ENCODE measurements around the gene ADAMTS19. TPM values are rescaled to one million over a fixed set of nuclear protein-coding genes. Genes with fewer than 3 reads are reported as not detected.

Gene ADAMTS19
- total and polyA plus RNA-seq, 2 experiments from 2014 or later: not detected

- no peaks in the 10 kb centered on the region for H3K4me1 ChIP-seq (ENCODE audit: insufficient read depth)
- peak; percentile 68 for DNase-seq
- 0 out of 2 replicates have a peak overlapping the region, but pooled peaks have one; percentile 9 for H2AFZ ChIP-seq
- in situ Hi-C loops (cut with MboI): loop anchor here (25.0 kb wide), 1 partner anchor 1559 kb away; no protein-coding TSS in a partner anchor
- no peak overlapping the region for H3K27ac ChIP-seq
- H3F3A ChIP-seq (ENCODE audit: insufficient read depth): no peaks in the 10 kb centered on the region
- WGBS, 2 experiments (ENCODE audit: low coverage in 1 of 2, low lambda C conversion rate in 2 of 2, missing lambda C conversion rate in 2 of 2): 2 to 4% methylated on average over 9 of the region's 9 CpGs
- H3K27me3 ChIP-seq (replicated peaks; ENCODE audit: insufficient read depth): no peaks in the 10 kb centered on the region; the same call in 1 of the 2 replicates
- H3K9ac ChIP-seq: no peak overlapping the region
- TF ChIP-seq EZH2 (IDR thresholded peaks at IDR 0.05; ENCODE audit: insufficient read depth, poor library complexity, severe bottlenecking) (no peak), EZH2phosphoT487 (IDR thresholded peaks at IDR 0.05; ENCODE audit: insufficient read depth, low read depth) (no peak)
- H4K20me1 ChIP-seq (ENCODE audit: insufficient read depth): no peaks in the 10 kb centered on the region
- no peaks in the 10 kb centered on the region for H3K9me3 ChIP-seq (ENCODE audit: low read depth)
- no peaks in the 10 kb centered on the region for H3K9me2 ChIP-seq (ENCODE audit: insufficient read depth)
- H3K4me3 ChIP-seq: no peak overlapping the region
- no peaks in the 10 kb centered on the region for H3K79me2 ChIP-seq (ENCODE audit: insufficient read depth)
- no peaks in the 10 kb centered on the region for H3K36me3 ChIP-seq (ENCODE audit: low read depth)
- H3K4me2 ChIP-seq (ENCODE audit: unreplicated experiment): no peak overlapping the region
Measured at GRCh38 chr5:129771058-129771838, 311.1 kb downstream of the ADAMTS19 start.

DNA sequence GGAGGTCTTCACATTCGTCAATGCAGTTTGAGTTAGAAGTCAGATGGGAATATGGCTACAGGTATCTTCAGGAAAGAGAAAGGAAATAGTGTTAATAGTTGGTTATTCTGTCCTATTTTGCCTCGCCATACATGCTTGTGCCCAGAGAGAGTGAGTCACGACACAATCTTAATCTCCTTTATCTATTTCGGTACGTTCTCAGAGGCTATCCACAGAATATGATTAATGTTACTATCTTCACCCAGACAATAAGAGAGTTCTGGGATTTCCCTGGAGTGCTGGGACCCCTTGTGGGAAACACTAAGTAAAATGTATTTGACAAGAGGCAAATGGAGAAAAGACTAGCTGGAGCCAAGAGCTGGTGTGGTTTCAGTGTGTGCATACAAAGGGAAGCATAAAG, 313.3 kb downstream of the ADAMTS19 start:
- WGBS, 2 experiments (ENCODE audit: low coverage in 1 of 2, low lambda C conversion rate in 2 of 2, missing lambda C conversion rate in 2 of 2): 47 to 57% methylated on average over 5 of the region's 5 CpGs
- in situ Hi-C loops (cut with MboI): loop anchor here (25.0 kb wide), 1 partner anchor 1561 kb away; no protein-coding TSS in a partner anchor
- H3K4me3 ChIP-seq: no peak overlapping the region

GRCh38 chr5:129781594-129781993, 321.5 kb downstream of the ADAMTS19 start:
- H3K36me3 ChIP-seq (ENCODE audit: low read depth): no peaks in the 10 kb centered on the region
- H2AFZ ChIP-seq: no peak overlapping the region
- H3K4me1 ChIP-seq (ENCODE audit: insufficient read depth): no peaks in the 10 kb centered on the region
- H3K27me3 ChIP-seq (replicated peaks; ENCODE audit: insufficient read depth): no peaks in the 10 kb centered on the region
- no peaks in the 10 kb centered on the region for H4K20me1 ChIP-seq (ENCODE audit: insufficient read depth)
- H3K4me2 ChIP-seq (ENCODE audit: unreplicated experiment): no peak overlapping the region
- no peaks in the 10 kb centered on the region; the same call in 1 of the 2 replicates for H3K9me2 ChIP-seq (ENCODE audit: insufficient read depth)
- WGBS, 2 experiments (ENCODE audit: low coverage in 1 of 2, low lambda C conversion rate in 2 of 2, missing lambda C conversion rate in 2 of 2): 21 to 25% methylated on average over 2 of the region's 2 CpGs
- H3K9ac ChIP-seq: no peak overlapping the region
- no peak for DNase-seq
- in situ Hi-C loops (cut with MboI): no loop called here
- no peak overlapping the region for H3K4me3 ChIP-seq
- no peak overlapping the region for H3K27ac ChIP-seq
- no peaks in the 10 kb centered on the region for H3K79me2 ChIP-seq (ENCODE audit: insufficient read depth)
- no peak for TF ChIP-seq EZH2 (IDR thresholded peaks at IDR 0.05; ENCODE audit: insufficient read depth, poor library complexity, severe bottlenecking)
- TF ChIP-seq EZH2phosphoT487 (IDR thresholded peaks at IDR 0.05; ENCODE audit: insufficient read depth, low read depth): no peak
- no peaks in the 10 kb centered on the region for H3F3A ChIP-seq (ENCODE audit: insufficient read depth)
- H3K9me3 ChIP-seq (ENCODE audit: low read depth): no peaks in the 10 kb centered on the region

More for the DNA sequence above, 313.3 kb downstream of the ADAMTS19 start:
- no peak overlapping the region for H3K4me2 ChIP-seq (ENCODE audit: unreplicated experiment)
- no peaks in the 10 kb centered on the region for H4K20me1 ChIP-seq (ENCODE audit: insufficient read depth)
- no peaks in the 10 kb centered on the region for H3K4me1 ChIP-seq (ENCODE audit: insufficient read depth)
- H3K27me3 ChIP-seq (replicated peaks; ENCODE audit: insufficient read depth): no peaks in the 10 kb centered on the region; the same call in 1 of the 2 replicates
- H3K9ac ChIP-seq: no peak overlapping the region
- no peak for DNase-seq
- H3K36me3 ChIP-seq (ENCODE audit: low read depth): no peaks in the 10 kb centered on the region
- H3K79me2 ChIP-seq (ENCODE audit: insufficient read depth): no peaks in the 10 kb centered on the region
- TF ChIP-seq EZH2phosphoT487 (IDR thresholded peaks at IDR 0.05; ENCODE audit: insufficient read depth, low read depth): no peak
- no peak for TF ChIP-seq EZH2 (IDR thresholded peaks at IDR 0.05; ENCODE audit: insufficient read depth, poor library complexity, severe bottlenecking)
- no peak overlapping the region for H2AFZ ChIP-seq
- no peaks in the 10 kb centered on the region for H3F3A ChIP-seq (ENCODE audit: insufficient read depth)
- H3K9me3 ChIP-seq (ENCODE audit: low read depth): no peaks in the 10 kb centered on the region
- H3K9me2 ChIP-seq (ENCODE audit: insufficient read depth): no peaks in the 10 kb centered on the region
- H3K27ac ChIP-seq: no peak overlapping the region
